GM23338 (cell line): ENCODE measurements around the gene WDR37. TPM values are rescaled to one million over a fixed set of nuclear protein-coding genes. Genes with fewer than 3 reads are reported as not detected.

ENCODE experiments used
- CREB1 ChIP-seq: fragments of 250-450 bp; sonication (Bioruptor Pico); IDR thresholded peaks from 2 replicates; pipeline ENCODE4 v1.5.0; 2020; ENCODE audit warnings: low read depth, mild to moderate bottlenecking, moderate library complexity
- EZH2phosphoT487 ChIP-seq: fragments of 200-600 bp; sonication (generic); IDR thresholded peaks from one replicate; pipeline ENCODE4 v1.8.1; 2018; ENCODE audit warnings: antibody characterized with exemption; ENCODE audit not compliant: unreplicated experiment
- JUNB ChIP-seq: IDR thresholded peaks from one replicate; pipeline ENCODE4 v1.6.1; 2016; ENCODE audit warnings: antibody characterized with exemption; ENCODE audit not compliant: unreplicated experiment
- POLR2AphosphoS5 ChIP-seq: IDR thresholded peaks from 2 replicates; pipeline ENCODE4 v1.6.1; 2016; ENCODE audit warnings: antibody characterized with exemption, low read depth
- REST ChIP-seq: IDR thresholded peaks from one replicate; pipeline ENCODE4 v1.6.1; 2018; ENCODE audit warnings: antibody characterized with exemption; ENCODE audit not compliant: unreplicated experiment
- ZNF114 ChIP-seq: fragments of 250-450 bp; sonication (Bioruptor Pico); IDR thresholded peaks from 2 replicates; pipeline ENCODE4 v1.5.0; 2020; ENCODE audit warnings: mild to moderate bottlenecking, moderate library complexity
- polyA plus RNA-seq: library from polyadenylated mRNA; unstranded; fragments of >200 nt; fragmentation: Nextera tagmentation; extraction: Ambion mirVana; gene quantifications from 2 replicates; pipeline ENCODE4 v1.2.1, GENCODE V29; 2016
- total RNA-seq: library from RNA; depleted of rRNA; stranded (reverse); fragments of >200 nt; shearing (Covaris generic); gene quantifications from 2 replicates; pipeline ENCODE4 v1.2.3, GENCODE V29; 2014
- TF ChIP-seq, protein P1 (sequence below): fragments of 250-450 bp; sonication (Bioruptor Pico); IDR thresholded peaks from 2 replicates; pipeline ENCODE4 v1.5.0; 2020; ENCODE audit warnings: mild to moderate bottlenecking, moderate library complexity

WDR37 gene
- total and polyA plus RNA-seq, 2 experiments from 2014 or later: 6.0 to 10.2 TPM

- TF ChIP-seq, protein P1, sequence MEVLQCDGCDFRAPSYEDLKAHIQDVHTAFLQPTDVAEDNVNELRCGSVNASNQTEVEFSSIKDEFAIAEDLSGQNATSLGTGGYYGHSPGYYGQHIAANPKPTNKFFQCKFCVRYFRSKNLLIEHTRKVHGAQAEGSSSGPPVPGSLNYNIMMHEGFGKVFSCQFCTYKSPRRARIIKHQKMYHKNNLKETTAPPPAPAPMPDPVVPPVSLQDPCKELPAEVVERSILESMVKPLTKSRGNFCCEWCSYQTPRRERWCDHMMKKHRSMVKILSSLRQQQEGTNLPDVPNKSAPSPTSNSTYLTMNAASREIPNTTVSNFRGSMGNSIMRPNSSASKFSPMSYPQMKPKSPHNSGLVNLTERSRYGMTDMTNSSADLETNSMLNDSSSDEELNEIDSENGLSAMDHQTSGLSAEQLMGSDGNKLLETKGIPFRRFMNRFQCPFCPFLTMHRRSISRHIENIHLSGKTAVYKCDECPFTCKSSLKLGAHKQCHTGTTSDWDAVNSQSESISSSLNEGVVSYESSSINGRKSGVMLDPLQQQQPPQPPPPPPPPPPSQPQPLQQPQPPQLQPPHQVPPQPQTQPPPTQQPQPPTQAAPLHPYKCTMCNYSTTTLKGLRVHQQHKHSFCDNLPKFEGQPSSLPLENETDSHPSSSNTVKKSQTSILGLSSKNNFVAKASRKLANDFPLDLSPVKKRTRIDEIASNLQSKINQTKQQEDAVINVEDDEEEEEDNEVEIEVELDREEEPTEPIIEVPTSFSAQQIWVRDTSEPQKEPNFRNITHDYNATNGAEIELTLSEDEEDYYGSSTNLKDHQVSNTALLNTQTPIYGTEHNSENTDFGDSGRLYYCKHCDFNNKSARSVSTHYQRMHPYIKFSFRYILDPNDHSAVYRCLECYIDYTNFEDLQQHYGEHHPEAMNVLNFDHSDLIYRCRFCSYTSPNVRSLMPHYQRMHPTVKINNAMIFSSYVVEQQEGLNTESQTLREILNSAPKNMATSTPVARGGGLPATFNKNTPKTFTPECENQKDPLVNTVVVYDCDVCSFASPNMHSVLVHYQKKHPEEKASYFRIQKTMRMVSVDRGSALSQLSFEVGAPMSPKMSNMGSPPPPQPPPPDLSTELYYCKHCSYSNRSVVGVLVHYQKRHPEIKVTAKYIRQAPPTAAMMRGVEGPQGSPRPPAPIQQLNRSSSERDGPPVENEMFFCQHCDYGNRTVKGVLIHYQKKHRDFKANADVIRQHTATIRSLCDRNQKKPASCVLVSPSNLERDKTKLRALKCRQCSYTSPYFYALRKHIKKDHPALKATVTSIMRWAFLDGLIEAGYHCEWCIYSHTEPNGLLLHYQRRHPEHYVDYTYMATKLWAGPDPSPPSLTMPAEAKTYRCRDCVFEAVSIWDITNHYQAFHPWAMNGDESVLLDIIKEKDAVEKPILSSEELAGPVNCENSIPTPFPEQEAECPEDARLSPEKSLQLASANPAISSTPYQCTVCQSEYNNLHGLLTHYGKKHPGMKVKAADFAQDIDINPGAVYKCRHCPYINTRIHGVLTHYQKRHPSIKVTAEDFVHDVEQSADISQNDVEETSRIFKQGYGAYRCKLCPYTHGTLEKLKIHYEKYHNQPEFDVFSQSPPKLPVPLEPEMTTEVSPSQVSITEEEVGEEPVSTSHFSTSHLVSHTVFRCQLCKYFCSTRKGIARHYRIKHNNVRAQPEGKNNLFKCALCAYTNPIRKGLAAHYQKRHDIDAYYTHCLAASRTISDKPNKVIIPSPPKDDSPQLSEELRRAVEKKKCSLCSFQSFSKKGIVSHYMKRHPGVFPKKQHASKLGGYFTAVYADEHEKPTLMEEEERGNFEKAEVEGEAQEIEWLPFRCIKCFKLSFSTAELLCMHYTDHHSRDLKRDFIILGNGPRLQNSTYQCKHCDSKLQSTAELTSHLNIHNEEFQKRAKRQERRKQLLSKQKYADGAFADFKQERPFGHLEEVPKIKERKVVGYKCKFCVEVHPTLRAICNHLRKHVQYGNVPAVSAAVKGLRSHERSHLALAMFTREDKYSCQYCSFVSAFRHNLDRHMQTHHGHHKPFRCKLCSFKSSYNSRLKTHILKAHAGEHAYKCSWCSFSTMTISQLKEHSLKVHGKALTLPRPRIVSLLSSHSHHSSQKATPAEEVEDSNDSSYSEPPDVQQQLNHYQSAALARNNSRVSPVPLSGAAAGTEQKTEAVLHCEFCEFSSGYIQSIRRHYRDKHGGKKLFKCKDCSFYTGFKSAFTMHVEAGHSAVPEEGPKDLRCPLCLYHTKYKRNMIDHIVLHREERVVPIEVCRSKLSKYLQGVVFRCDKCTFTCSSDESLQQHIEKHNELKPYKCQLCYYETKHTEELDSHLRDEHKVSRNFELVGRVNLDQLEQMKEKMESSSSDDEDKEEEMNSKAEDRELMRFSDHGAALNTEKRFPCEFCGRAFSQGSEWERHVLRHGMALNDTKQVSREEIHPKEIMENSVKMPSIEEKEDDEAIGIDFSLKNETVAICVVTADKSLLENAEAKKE: no peak
- no peak for TF ChIP-seq POLR2AphosphoS5
- TF ChIP-seq EZH2phosphoT487: no peak
- TF ChIP-seq CREB1 (CRISPR knock-in tag): no peak
- no peak for TF ChIP-seq REST
- TF ChIP-seq ZNF114 (CRISPR knock-in tag): no peak
- no peak for TF ChIP-seq JUNB
Measured at GRCh38 chr10:1153805-1154351, 97.7 kb downstream of the WDR37 start (continued).
